ENCODE results near the gene COL8A1.
"Not testable (repeated sequence)": the region's sequence is repeated elsewhere in the genome, so short reads cannot be mapped to it uniquely, and the experiment has no call there.

The COL8A1 gene

DNA sequence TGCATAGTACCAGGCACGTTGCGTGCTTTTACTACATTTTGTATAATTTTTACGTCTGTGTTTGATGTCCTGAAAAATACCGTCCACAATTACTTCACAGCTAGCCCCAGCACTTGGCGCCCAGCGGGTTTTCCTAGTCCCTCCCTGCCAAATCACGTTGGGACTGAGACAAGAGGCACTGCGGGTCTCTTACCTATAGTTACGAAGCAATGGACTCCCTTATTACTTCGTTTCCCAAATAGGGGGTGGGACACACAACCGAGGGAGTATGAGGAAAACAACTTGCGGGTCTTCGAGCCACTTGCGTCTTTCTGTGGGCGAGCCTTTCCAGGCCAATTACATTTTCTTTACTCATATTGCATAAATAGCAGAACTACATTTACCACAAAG is 178.6 kb downstream of the COL8A1 start:
- DNase-seq: peak; percentile 43

DNA sequence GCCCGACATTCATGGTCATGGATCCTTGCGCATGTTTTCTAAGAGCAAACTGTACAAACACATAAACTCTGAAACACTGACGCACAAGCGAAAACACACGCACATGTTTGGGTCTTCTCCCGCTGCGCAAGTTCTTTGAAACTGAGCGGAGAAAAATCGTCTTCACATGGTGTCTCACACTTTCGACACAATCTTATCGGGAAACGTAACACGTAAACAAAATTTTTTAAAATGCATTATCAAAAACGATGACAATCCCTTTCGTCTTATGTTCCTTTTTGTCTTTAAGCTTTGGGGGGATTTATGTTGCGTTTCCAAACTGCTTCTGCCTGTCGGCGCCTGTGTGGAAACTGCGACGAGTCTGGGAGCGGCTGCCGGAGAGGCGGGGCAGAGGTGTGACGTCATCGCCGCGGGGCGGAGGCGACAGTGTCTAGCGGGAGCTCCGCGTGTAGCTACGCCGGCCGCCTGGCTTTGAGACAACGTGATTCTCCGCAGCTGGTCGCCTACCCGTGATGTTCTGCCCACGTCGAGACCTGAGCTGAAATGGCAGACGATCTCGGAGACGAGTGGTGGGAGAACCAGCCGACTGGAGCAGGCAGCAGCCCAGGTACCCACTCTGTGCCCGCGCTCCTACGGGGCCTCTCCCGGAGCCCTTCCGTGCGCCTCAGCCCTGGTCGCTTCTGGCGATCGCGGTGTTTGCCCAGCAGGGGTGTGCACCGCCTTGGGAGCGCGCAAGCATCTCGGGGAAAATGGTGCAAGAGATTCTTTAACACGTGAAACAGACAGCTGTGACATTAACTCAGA is 179.2 kb downstream of the COL8A1 start, which contains the start of gene CMSS1:
Gene CMSS1, plus strand, starts transcription at position 426 of the 804 bp plus-strand sequence.
- peak; percentile 91 for DNase-seq

DNA sequence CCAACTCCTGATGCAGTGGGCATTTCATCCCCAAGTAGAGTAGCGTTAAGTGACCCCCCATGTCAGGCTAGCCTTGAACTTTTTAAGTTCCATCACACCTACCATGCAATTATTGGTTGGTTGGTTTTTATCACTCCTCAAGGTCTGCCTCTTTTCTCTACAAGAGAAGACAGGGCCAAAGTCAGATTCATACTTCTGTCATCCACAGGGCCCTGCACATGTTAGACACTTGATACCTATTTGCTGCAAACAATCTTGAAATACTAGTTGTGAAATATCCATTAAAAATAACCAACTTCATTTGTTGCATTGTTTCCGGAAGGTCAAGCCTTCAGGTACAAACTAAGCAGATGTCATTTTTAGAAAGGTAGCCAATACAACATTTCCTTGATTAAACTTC is 180.4 kb downstream of the COL8A1 start:
- DNase-seq: no peak

DNA sequence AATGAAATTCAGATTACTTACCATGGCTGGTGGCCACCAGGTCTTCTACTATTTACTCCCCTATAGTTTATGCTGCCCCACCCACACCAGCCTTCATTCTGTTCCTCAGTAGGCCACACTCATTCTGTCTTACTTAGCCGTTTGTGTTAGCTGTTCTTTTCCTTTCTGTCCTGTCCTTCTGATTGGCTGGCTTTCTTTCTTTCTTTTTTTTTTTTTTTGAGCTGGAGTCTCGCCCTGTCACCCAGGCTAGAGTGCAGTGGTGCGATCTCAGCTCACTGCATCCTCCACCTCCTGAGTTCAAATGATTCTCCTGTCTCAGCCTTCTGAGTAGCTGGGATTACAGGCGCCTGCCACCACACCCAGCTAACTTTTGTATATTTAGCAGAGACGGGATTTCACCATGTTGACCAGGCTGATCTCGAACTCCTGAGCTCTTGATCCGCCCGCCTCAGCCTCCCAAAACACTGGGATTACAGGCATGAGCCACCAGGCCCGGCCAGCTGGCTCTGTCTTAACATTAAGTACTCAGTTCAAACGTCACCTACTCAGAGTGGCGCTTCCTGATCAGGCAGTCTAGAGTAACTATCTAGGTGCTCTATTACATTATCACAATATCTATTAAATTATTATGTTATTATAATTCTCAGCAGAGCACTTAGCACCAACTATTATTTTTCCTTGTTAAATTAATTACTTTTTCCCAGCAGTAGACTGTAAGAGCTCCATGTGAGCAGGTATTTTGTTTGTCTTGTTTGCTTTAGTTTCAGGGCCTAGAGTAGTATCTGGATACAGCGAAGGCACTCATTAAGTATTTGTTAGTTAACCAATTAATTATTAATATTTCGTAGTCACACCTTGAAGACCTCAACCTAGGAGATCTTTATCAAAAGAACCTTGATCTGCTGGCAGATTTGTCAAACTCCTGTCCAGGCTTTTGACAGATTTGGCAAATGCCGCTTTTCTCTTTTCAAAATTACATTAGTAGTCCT is 185.6 kb downstream of the COL8A1 start:
- peak; percentile 21 for DNase-seq

- peak; percentile 74 for DNase-seq
These were observed 186.7 kb downstream of the COL8A1 start for GRCh38 chr3:99825004-99825640.

DNA sequence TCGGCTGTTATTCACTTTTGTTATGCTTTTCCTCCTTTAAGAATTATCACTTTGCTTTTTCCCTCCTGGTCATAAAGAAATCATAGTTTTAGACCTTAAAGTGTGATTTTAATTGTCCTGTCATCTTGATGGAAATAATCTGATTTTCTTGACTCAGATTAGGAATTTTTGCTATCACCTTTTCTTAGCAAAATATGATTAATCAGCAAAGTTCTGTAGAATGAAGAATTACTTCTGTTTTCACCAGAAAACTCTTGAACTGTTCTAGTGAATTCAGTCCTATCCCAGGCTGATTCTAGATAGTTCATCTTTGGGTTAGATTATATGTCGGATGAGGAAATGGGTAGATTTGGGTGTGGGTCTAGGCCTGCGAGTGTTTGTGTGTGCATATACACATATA is 191.4 kb downstream of the COL8A1 start:
- no peak for DNase-seq

GRCh38 chr3:99833617-99834205 is 195.3 kb downstream of the COL8A1 start:
- DNase-seq: peak; percentile 40

DNA sequence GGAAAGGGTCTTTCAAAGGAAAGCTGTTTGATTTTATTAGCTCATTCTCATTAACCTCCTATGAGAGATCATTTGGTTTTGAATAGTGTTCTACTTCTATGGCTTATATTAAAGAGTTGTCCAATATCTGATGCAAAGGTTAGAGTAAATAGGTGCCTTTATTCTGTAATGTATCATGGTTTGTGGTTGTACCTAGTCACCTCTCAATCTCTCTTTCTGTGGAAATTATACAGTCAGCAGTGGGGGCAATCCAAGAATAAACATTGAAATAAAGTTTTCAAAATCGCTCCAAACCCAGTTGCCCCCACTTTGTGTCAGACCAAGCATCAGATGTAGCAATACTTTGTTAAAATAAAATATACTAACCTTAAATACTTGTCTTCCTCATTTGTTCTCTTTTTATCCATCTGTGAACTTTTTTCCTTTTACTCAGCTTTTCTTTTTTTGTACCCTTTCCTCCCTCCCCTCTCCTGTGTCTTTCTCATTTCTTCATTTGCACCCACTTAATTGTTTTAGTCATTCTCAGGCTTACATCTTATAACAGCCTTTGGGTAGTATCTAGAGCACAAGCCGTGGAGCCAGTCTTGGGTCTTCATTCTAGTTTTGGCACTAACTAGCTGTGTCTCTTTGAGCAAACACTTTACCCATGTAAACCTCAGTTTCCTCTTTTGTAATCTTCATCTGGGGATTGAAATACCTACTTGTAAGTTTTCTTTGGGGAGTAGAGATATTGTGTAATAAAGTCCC is 196.0 kb downstream of the COL8A1 start:
- DNase-seq: no peak

DNA sequence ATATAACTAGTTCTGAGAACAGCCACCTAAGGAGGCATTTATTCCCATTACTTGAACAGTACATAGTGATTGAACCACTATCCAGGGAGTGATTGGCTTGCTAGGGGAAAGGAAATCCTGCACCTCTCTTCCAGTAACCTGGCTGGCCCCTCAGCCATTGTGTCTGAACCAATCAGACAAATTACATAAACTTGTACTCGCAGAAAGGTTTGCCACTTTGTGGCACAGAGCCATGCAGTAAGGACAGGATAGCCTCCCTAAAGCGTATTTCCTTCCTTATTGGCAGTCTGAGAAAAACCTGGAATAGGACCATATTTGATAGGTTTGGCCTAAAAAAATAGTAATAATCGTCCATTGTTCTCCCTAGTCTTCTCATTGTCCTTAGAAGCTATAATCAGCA is 198.3 kb downstream of the COL8A1 start:
- DNase-seq: no peak

- DNase-seq: no peak
These were observed 199.3 kb downstream of the COL8A1 start for GRCh38 chr3:99837715-99838114.

DNA sequence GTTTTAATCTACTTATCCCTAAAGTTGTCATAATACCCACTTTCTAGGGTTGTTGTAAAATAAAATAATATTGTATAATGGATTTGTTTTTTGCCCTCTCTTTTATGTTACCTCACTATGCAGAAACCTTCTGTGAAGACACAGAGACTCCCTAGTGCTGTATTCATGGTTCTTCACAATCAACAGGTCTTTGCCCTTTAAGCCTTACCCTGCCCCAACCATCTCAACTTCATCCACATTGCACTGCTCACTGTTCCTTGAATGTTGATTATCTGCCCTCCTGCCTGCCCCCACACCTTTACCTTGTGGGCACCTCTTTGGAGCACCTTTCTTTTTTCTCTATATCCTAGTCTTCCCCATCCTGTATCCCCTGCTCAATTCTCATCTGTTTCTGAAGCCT is 200.4 kb downstream of the COL8A1 start:
- no peak for DNase-seq

DNA sequence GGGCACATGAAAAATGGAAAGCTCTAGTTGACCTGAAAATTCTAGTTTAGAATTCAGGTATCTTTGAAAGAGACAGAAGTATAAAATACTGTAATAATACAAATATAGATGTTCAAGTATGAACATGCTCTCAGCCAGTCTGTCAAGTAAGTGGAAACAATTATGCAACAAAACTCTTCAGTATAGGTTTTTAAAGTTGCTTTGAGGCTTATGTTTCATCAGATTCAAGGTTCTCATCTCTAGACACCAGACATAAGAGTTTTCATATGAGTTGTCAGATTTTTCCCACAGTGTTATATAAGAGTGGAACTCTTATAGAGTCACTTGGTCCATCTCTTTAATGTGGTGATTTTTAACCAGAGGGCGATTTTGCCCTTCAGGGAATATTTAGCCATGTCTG is 201.2 kb downstream of the COL8A1 start:
- no peak for DNase-seq

- not testable (repeated sequence) for DNase-seq
These were observed 203.6 kb downstream of the COL8A1 start for GRCh38 chr3:99841949-99842348.

DNA sequence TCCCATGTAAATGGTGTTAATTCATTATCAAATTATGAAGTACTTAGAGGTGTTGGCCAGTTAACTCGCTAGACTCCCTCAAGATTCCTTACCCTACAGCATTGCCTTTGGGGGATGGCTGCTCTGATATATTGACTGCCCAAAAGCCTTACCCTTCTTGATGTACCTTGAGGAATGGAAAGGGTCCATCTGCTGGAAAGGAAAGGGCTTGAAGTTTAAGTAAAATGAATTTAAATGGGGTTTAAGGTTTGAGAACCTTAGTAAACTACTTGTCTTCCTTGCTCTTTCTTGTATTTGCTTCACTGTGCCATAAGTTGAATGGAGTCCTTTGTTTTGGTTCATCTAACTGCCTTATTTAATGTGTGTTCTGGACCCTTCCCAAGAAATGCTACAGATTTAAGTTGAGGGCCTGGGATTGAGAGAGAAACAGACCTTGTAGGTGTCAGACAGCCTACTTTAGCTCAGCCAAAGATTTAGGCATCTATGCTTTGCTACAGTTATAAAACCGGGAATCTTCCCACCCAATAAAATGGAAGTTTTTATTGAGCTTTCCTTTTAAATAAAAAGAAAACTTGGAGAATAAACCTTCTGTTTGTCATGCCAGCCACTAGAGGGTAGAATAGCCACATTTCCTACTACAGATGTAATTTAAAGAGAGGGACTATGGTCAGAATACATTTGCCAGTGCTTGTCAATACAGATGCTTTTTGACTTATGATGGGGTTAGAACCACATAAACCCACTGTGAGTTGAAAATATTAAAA is 204.6 kb downstream of the COL8A1 start:
- peak; percentile 55 for DNase-seq

DNA sequence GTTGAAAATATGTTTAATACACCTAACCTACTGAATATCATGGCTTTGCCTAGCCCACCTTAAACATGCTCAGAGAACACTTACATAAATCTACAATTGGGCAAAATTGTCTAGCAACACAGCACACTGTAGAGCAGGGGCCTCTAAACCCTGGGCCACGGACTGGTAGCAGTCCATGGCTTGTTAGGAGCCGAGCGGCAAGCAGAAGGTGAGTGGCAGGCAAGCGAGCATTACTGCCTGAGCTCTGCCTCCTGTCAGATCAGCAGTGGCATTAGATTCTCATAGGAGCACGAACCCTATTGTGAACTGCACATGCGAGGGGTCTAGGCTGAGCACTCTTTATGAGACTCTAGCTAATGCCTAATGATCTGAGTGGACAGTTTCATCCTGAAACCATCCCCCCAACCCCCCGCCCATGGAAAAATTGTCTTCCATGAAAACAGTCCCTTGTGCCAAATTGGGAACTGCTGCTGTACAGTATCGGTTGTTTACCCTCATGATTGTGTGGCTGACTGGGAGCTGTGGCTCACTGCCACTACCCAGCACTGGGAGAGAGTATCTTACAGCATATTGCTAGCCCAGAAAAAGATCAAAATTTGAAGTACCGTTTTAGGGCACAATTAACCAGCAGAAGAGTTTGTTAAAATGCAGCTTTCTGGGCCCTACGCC is 205.3 kb downstream of the COL8A1 start:
- no peak for DNase-seq

DNA sequence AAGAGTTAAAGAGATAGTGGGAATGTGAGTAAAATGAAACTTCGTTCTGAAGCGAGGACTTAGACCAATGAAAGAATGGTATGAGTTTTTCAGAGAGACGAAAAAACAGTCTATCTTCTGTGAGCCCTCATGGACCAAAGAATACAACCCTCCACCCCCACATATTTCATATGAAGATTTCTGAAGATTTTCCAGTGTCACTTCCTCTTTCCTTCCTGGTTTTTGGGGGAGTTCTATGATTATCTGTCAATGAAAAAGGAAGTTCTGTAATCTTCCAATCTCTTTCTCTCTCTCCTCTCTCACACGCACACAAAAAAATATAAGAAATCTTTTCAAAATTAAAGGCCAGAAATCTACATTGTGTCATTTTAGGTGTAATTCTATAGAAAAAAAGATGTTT is 206.9 kb downstream of the COL8A1 start:
- DNase-seq: no peak

DNA sequence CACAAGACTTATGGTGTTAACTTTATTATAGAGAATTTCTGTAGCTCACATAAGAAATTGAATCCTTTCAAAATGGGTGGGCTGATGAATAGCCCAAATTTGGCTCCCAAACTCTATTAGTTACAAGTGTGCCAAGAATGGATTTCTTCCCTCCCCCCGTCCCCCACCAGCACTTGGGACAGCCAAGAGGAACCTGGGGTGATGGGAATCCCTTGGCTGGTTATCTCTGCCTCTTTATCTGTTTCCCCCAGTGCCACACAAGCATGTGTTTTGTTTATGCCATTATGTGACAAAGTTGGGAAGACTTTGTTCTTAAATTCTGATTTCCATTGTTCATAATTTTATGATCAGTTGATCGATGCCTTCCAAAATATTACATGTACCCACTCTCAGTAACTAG is 207.6 kb downstream of the COL8A1 start:
- DNase-seq: peak; percentile 30

- no peak for DNase-seq
These were observed 208.2 kb downstream of the COL8A1 start for GRCh38 chr3:99846477-99847160.

GRCh38 chr3:99848433-99848832 is 210.0 kb downstream of the COL8A1 start:
- no peak for DNase-seq

All from hematopoietic multipotent progenitor cell treated with erythropoietin and hydrocortisone succinate and interleukin-3 and kit ligand, for 8 days (in vitro differentiated cells).